ENCODE results near the gene LAMA2.

Gene LAMA2

GRCh38 chr6:128882991-128883611 is at the start of gene LAMA2:
LAMA2 (plus strand) TSS chr6:128883138; CDS start chr6:128883246, 108 bp downstream.
- DNase-seq, result peak; percentile 95

- no peak for DNase-seq
Observed at GRCh38 chr6:128836761-128837160, 46.2 kb upstream of the LAMA2 start.

- no peak for DNase-seq
Observed at GRCh38 chr6:128841518-128841917, 41.4 kb upstream of the LAMA2 start.

- no peak for DNase-seq
Observed at GRCh38 chr6:128844598-128844997, 38.3 kb upstream of the LAMA2 start.

GRCh38 chr6:128847431-128848210 is 35.3 kb upstream of the LAMA2 start:
- DNase-seq, result no peak

GRCh38 chr6:128848212-128848935 is 34.6 kb upstream of the LAMA2 start:
- no peak for DNase-seq

- no peak for DNase-seq
Observed at GRCh38 chr6:128855581-128856085, 27.3 kb upstream of the LAMA2 start.

GRCh38 chr6:128857806-128858205 is 25.1 kb upstream of the LAMA2 start:
- no peak for DNase-seq

GRCh38 chr6:128860782-128861181 is 22.2 kb upstream of the LAMA2 start:
- DNase-seq, result no peak

GRCh38 chr6:128863983-128864382 is 19.0 kb upstream of the LAMA2 start:
- no peak for DNase-seq

- no peak for DNase-seq
Observed at GRCh38 chr6:128870746-128871145, 12.2 kb upstream of the LAMA2 start.

GRCh38 chr6:128874863-128875262 is 8.1 kb upstream of the LAMA2 start:
- no peak for DNase-seq

- DNase-seq, result no peak
Observed at GRCh38 chr6:128882560-128882959, 378 bp upstream of the LAMA2 start.

GRCh38 chr6:128883906-128884305 is 968 bp downstream of the LAMA2 start:
- DNase-seq, result no peak

GRCh38 chr6:128885381-128885780 is 2.4 kb downstream of the LAMA2 start:
- DNase-seq, result no peak

GRCh38 chr6:128886706-128887105 is 3.8 kb downstream of the LAMA2 start:
- DNase-seq, result no peak

- no peak for DNase-seq
Observed at GRCh38 chr6:128888444-128889175, 5.7 kb downstream of the LAMA2 start.

- no peak for DNase-seq
Observed at GRCh38 chr6:128889870-128890269, 6.9 kb downstream of the LAMA2 start.

- no peak for DNase-seq
Observed at GRCh38 chr6:128892079-128892478, 9.1 kb downstream of the LAMA2 start.

- no peak for DNase-seq
Observed at GRCh38 chr6:128899341-128900050, 16.6 kb downstream of the LAMA2 start.

- DNase-seq, result no peak
Observed at GRCh38 chr6:128903715-128904114, 20.8 kb downstream of the LAMA2 start.

GRCh38 chr6:128914051-128914450 is 31.1 kb downstream of the LAMA2 start:
- no peak for DNase-seq

All from right hindlimb (tissue), 1 donor.